HepG2 (cell line): ENCODE results near the gene A3GALT2. TPM values are rescaled to one million over a fixed set of nuclear protein-coding genes. Genes with fewer than 3 reads are reported as not detected.
A peak's percentile ranks its signal among the peaks of the same experiment; 100 is the strongest.

Experiments used
- CEBPG ChIP-seq: IDR thresholded peaks from 2 replicates; pipeline ENCODE4 v1.6.1; 2016
- CTCF ChIP-seq: sonication (generic); formaldehyde crosslinking; IDR thresholded peaks from 2 replicates; pipeline ENCODE4 v1.5.0; 2020; ENCODE audit warnings: mild to moderate bottlenecking, missing genetic modification reagents, moderate library complexity
- E2F1 ChIP-seq: sonication (generic); formaldehyde crosslinking; IDR thresholded peaks from 2 replicates; pipeline ENCODE4 v1.5.0; 2020; ENCODE audit warnings: missing genetic modification reagents
- FOSL2 ChIP-seq: sonication (generic); formaldehyde crosslinking; IDR thresholded peaks from 2 replicates; pipeline ENCODE4 v1.4.0; 2020; ENCODE audit warnings: missing genetic modification reagents
- HMG20A ChIP-seq: IDR thresholded peaks from 2 replicates; pipeline ENCODE4 v1.6.1; 2016; ENCODE audit warnings: borderline replicate concordance
- HOXA9 ChIP-seq: sonication (generic); formaldehyde crosslinking; IDR thresholded peaks from 2 replicates; pipeline ENCODE4 v1.8.1; 2022; ENCODE audit warnings: missing genetic modification reagents, mild to moderate bottlenecking, moderate library complexity, borderline replicate concordance
- JDP2 ChIP-seq: sonication (generic); formaldehyde crosslinking; IDR thresholded peaks from 2 replicates; pipeline ENCODE4 v1.8.1; 2022; ENCODE audit warnings: missing genetic modification reagents, borderline replicate concordance
- KDM1A ChIP-seq: IDR thresholded peaks from 2 replicates; pipeline ENCODE4 v1.6.1; 2016; ENCODE audit warnings: missing compliant biosample characterization
- MEIS1 ChIP-seq: sonication (generic); formaldehyde crosslinking; IDR thresholded peaks from 2 replicates; pipeline ENCODE4 v1.9.0; 2021; ENCODE audit warnings: mild to moderate bottlenecking, missing genetic modification reagents, moderate library complexity, borderline replicate concordance
- MYPOP ChIP-seq: sonication (generic); formaldehyde crosslinking; IDR thresholded peaks from 2 replicates; pipeline ENCODE4 v1.8.1; 2023; ENCODE audit warnings: mild to moderate bottlenecking, moderate library complexity, missing genetic modification reagents
- NFYC ChIP-seq: IDR thresholded peaks from 2 replicates; pipeline ENCODE4 v1.6.1; 2016; ENCODE audit warnings: missing genetic modification reagents, missing compliant biosample characterization
- NONO ChIP-seq, 2 experiments: fragments of 450-650 bp in 1 of 2; sonication (generic) in 1 of 2; formaldehyde crosslinking in 1 of 2; IDR thresholded peaks in 1 of 2; conservative IDR thresholded peaks in 1 of 2; 2 replicates each; pipeline versions ENCODE4 v1.6.1 to v1.8.0; 2017 to 2022; ENCODE audit warnings: mild to moderate bottlenecking in 1 of 2, missing genetic modification reagents in 1 of 2, moderate library complexity in 1 of 2
- RXRB ChIP-seq: IDR thresholded peaks from 2 replicates; pipeline ENCODE4 v1.6.1; 2016; ENCODE audit warnings: borderline replicate concordance, missing genetic modification reagents, missing compliant biosample characterization
- SMARCC2 ChIP-seq: fragments of 450-650 bp; IDR thresholded peaks from 2 replicates; pipeline ENCODE4 v1.6.1; 2017; ENCODE audit warnings: antibody characterized with exemption, mild to moderate bottlenecking
- ZBTB3 ChIP-seq: sonication (generic); formaldehyde crosslinking; IDR thresholded peaks from 2 replicates; pipeline ENCODE4 v1.4.0; 2020; ENCODE audit warnings: low read depth, mild to moderate bottlenecking, moderate library complexity, missing genetic modification reagents, borderline replicate concordance
- ZNF292 ChIP-seq: sonication (generic); formaldehyde crosslinking; IDR thresholded peaks from 2 replicates; pipeline ENCODE4 v1.8.1; 2022; ENCODE audit warnings: mild to moderate bottlenecking, low read depth, missing genetic modification reagents, borderline replicate concordance
- polyA plus RNA-seq, 8 experiments: library from polyadenylated mRNA; depleted of rRNA in 3 of 8; stranded (reverse) in 7 of 8; unstranded in 1 of 8; fragments of >200 nt; fragmentation: Illumina TruSeq in 4 of 8; extraction: Trizol in 4 of 8; gene quantifications; 2 replicates each; pipeline versions ENCODE4 v1.2.1 to v1.2.3, GENCODE V29; 2011 to 2016; ENCODE audit warnings: low read depth in 4 of 8, missing spikeins in 1 of 8, mixed read lengths in 1 of 8; ENCODE audit not compliant: insufficient read depth in 1 of 8
- total RNA-seq, 5 experiments: library from RNA; depleted of rRNA; stranded (reverse); fragments of >200 nt; fragmentation: Illumina TruSeq; extraction: Trizol; gene quantifications; 2 replicates each; pipeline ENCODE4 v1.2.3, GENCODE V29; 2016; ENCODE audit warnings: low read depth in 1 of 5
- TF ChIP-seq, protein P1 (sequence below): sonication (generic); formaldehyde crosslinking; IDR thresholded peaks from 2 replicates; pipeline ENCODE4 v1.4.0; 2020; ENCODE audit warnings: missing genetic modification reagents; ENCODE audit errors: not compliant biosample characterization
- TF ChIP-seq, protein P2 (sequence below): sonication (generic); formaldehyde crosslinking; IDR thresholded peaks from 2 replicates; pipeline ENCODE4 v1.4.0; 2020; ENCODE audit warnings: mild to moderate bottlenecking, missing genetic modification reagents
- TF ChIP-seq, protein P3 (sequence below): sonication (generic); formaldehyde crosslinking; IDR thresholded peaks from 2 replicates; pipeline ENCODE4 v1.5.1; 2020; ENCODE audit warnings: mild to moderate bottlenecking, missing genetic modification reagents
- TF ChIP-seq, protein P4 (sequence below): IDR thresholded peaks from 2 replicates; pipeline ENCODE4 v1.6.1; 2012; ENCODE audit warnings: inconsistent platforms

The A3GALT2 gene
- total and polyA plus RNA-seq, 2 of the 13 experiments (the other 11 are each of a cell fraction or from before 2014, with no cell fraction given): not detected

DNA sequence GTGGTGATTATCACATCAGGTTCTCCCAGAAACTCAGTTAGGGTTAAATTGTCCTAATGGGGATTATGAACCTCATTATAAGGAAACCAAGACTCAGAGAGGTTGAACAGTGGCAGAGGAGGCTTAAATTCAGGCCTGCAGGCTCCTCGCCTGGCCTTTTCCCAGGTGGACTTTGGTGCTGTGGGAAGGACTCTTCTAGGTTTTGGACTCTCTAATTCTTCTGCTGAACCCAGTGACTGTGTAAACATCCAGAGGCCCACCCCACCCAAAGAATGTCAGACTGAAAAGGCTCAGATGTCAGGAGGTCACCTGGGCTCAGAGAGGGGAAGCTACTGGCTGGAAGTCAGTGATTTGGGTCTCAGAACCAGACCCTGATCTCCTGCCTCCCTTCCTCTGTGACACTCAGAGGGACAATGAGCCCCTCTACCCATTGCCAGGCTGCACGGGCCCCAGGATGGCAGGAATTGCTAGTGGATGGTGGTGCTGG lies 62.1 kb downstream of the A3GALT2 start (continued):
- TF ChIP-seq, protein P1, sequence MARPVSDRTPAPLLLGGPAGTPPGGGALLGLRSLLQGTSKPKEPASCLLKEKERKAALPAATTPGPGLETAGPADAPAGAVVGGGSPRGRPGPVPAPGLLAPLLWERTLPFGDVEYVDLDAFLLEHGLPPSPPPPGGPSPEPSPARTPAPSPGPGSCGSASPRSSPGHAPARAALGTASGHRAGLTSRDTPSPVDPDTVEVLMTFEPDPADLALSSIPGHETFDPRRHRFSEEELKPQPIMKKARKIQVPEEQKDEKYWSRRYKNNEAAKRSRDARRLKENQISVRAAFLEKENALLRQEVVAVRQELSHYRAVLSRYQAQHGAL (CRISPR knock-in tag): no peak
- TF ChIP-seq HMG20A (CRISPR knock-in tag) (peak; percentile 68; the same call in 1 of the 2 replicates), ZNF292 (CRISPR knock-in tag) (peak; percentile 55; the same call in 1 of the 2 replicates), ZBTB3 (CRISPR knock-in tag) (no peak; the same call in 1 of the 2 replicates), E2F1 (CRISPR knock-in tag) (no peak), KDM1A (CRISPR knock-in tag) (no peak), MEIS1 (no peak), HOXA9 (no peak), NONO (IDR thresholded peaks at IDR 0.05) (no peak), NONO (CRISPR knock-in tag; conservative IDR thresholded peaks at IDR 0.05) (no peak), JDP2 (no peak), NFYC (CRISPR knock-in tag) (no peak), SMARCC2 (no peak), FOSL2 (peak; percentile 66), CEBPG (CRISPR knock-in tag) (no peak), MYPOP (0 out of 2 replicates have a peak, but pooled peaks have one; percentile 43), CTCF (CRISPR knock-in tag) (no peak), RXRB (CRISPR knock-in tag) (peak; percentile 87)
- TF ChIP-seq, protein P2, sequence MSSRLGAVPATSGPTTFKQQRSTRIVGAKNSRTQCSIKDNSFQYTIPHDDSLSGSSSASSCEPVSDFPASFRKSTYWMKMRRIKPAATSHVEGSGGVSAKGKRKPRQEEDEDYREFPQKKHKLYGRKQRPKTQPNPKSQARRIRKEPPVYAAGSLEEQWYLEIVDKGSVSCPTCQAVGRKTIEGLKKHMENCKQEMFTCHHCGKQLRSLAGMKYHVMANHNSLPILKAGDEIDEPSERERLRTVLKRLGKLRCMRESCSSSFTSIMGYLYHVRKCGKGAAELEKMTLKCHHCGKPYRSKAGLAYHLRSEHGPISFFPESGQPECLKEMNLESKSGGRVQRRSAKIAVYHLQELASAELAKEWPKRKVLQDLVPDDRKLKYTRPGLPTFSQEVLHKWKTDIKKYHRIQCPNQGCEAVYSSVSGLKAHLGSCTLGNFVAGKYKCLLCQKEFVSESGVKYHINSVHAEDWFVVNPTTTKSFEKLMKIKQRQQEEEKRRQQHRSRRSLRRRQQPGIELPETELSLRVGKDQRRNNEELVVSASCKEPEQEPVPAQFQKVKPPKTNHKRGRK: no peak
- TF ChIP-seq, protein P3, sequence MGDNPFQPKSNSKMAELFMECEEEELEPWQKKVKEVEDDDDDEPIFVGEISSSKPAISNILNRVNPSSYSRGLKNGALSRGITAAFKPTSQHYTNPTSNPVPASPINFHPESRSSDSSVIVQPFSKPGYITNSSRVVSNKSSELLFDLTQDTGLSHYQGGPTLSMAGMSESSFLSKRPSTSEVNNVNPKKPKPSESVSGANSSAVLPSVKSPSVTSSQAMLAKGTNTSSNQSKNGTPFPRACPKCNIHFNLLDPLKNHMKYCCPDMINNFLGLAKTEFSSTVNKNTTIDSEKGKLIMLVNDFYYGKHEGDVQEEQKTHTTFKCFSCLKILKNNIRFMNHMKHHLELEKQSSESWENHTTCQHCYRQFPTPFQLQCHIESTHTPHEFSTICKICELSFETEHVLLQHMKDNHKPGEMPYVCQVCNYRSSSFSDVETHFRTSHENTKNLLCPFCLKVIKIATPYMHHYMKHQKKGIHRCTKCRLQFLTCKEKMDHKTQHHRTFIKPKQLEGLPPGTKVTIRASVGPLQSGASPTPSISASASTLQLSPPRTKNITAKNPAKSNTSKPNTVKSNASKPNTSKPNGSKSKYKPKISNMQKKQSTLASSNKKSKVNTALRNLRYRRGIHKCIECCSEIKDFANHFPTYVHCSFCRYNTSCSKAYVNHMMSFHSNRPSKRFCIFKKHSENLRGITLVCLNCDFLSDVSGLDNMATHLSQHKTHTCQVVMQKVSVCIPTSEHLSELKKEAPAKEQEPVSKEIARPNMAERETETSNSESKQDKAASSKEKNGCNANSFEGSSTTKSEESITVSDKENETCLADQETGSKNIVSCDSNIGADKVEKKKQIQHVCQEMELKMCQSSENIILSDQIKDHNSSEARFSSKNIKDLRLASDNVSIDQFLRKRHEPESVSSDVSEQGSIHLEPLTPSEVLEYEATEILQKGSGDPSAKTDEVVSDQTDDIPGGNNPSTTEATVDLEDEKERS (CRISPR knock-in tag): peak; percentile 68; the same call in 1 of the 2 replicates
- TF ChIP-seq, protein P4, sequence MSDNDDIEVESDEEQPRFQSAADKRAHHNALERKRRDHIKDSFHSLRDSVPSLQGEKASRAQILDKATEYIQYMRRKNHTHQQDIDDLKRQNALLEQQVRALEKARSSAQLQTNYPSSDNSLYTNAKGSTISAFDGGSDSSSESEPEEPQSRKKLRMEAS: peak; percentile 38
